H1 (cell line): Measurements from ENCODE around the gene ENTREP1. TPM values are rescaled to one million over a fixed set of nuclear protein-coding genes. Genes with fewer than 3 reads are reported as not detected.

Experiments
- CREB1 ChIP-seq: IDR thresholded peaks from 2 replicates; pipeline ENCODE4 v1.6.1; 2012; ENCODE audit warnings: inconsistent platforms
- HDAC2 ChIP-seq, 2 experiments: fragments of 300-600 bp in 1 of 2; sonication (generic) in 1 of 2; IDR thresholded peaks; 2 replicates each; pipeline ENCODE4 v1.6.1; 2011 to 2012; ENCODE audit warnings: low read depth in 2 of 2, low read length in 2 of 2, mild to moderate bottlenecking in 2 of 2, moderate library complexity in 2 of 2, borderline replicate concordance in 1 of 2, inconsistent platforms in 1 of 2
- ZNF274 ChIP-seq: IDR thresholded peaks from 2 replicates; pipeline ENCODE4 v1.7.0; 2012; ENCODE audit warnings: low read length, borderline replicate concordance; ENCODE audit errors: extremely low read depth
- polyA plus RNA-seq, 7 experiments: library from polyadenylated mRNA; depleted of rRNA in 3 of 7; stranded (reverse) in 5 of 7; unstranded in 2 of 7; fragments of >200 nt in 5 of 7; fragments of 200-250 nt in 2 of 7; gene quantifications; 1 replicate in 5 of 7; 2 replicates in 1 of 7; 4 replicates in 1 of 7; pipeline versions ENCODE4 v1.2.1 to v1.2.3, GENCODE V29; 2011 to 2013; ENCODE audit warnings: missing spikeins in 2 of 7, mixed read lengths in 2 of 7
- total RNA-seq: library from RNA; stranded (reverse); fragmentation: NEBNext Ultra II Directional; extraction: Animal tissue kit (Norgen Biotek cat#: 25700); gene quantifications from 2 replicates; pipeline ENCODE4 v1.2.1, GENCODE V29; 2021
- TF ChIP-seq, protein P1 (sequence below): fragments of 300-600 bp; sonication (generic); IDR thresholded peaks from 2 replicates; pipeline ENCODE4 v1.7.1; 2012; ENCODE audit warnings: low read length, moderate library complexity, mild to moderate bottlenecking, inconsistent platforms; ENCODE audit not compliant: insufficient replicate concordance

Gene ENTREP1
- total and polyA plus RNA-seq, 2 of the 8 experiments (the other 6 are each of a cell fraction or from before 2014, with no cell fraction given) = 15.3 to 25.0 TPM

DNA sequence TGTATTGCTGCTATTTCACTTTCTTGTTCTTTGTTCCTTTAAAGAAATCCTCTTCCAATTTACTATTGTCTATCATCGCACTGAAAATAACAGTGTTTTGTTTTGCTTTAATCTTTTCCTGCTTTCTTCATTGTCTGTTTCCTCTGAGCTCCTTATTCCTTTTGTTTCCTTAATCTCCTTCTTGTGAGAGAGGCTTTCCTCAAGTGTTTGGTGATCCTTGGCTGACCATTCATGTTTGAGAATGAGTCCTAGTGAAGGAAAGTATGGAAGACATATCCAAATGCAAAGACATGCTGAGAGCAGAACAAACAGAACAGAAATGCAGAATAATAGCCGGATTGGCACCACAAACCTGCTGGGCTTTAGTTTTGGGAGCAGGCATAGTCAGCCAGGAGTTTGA lies 42.0 kb upstream of the ENTREP1 start (continued):
- TF ChIP-seq, protein P1, sequence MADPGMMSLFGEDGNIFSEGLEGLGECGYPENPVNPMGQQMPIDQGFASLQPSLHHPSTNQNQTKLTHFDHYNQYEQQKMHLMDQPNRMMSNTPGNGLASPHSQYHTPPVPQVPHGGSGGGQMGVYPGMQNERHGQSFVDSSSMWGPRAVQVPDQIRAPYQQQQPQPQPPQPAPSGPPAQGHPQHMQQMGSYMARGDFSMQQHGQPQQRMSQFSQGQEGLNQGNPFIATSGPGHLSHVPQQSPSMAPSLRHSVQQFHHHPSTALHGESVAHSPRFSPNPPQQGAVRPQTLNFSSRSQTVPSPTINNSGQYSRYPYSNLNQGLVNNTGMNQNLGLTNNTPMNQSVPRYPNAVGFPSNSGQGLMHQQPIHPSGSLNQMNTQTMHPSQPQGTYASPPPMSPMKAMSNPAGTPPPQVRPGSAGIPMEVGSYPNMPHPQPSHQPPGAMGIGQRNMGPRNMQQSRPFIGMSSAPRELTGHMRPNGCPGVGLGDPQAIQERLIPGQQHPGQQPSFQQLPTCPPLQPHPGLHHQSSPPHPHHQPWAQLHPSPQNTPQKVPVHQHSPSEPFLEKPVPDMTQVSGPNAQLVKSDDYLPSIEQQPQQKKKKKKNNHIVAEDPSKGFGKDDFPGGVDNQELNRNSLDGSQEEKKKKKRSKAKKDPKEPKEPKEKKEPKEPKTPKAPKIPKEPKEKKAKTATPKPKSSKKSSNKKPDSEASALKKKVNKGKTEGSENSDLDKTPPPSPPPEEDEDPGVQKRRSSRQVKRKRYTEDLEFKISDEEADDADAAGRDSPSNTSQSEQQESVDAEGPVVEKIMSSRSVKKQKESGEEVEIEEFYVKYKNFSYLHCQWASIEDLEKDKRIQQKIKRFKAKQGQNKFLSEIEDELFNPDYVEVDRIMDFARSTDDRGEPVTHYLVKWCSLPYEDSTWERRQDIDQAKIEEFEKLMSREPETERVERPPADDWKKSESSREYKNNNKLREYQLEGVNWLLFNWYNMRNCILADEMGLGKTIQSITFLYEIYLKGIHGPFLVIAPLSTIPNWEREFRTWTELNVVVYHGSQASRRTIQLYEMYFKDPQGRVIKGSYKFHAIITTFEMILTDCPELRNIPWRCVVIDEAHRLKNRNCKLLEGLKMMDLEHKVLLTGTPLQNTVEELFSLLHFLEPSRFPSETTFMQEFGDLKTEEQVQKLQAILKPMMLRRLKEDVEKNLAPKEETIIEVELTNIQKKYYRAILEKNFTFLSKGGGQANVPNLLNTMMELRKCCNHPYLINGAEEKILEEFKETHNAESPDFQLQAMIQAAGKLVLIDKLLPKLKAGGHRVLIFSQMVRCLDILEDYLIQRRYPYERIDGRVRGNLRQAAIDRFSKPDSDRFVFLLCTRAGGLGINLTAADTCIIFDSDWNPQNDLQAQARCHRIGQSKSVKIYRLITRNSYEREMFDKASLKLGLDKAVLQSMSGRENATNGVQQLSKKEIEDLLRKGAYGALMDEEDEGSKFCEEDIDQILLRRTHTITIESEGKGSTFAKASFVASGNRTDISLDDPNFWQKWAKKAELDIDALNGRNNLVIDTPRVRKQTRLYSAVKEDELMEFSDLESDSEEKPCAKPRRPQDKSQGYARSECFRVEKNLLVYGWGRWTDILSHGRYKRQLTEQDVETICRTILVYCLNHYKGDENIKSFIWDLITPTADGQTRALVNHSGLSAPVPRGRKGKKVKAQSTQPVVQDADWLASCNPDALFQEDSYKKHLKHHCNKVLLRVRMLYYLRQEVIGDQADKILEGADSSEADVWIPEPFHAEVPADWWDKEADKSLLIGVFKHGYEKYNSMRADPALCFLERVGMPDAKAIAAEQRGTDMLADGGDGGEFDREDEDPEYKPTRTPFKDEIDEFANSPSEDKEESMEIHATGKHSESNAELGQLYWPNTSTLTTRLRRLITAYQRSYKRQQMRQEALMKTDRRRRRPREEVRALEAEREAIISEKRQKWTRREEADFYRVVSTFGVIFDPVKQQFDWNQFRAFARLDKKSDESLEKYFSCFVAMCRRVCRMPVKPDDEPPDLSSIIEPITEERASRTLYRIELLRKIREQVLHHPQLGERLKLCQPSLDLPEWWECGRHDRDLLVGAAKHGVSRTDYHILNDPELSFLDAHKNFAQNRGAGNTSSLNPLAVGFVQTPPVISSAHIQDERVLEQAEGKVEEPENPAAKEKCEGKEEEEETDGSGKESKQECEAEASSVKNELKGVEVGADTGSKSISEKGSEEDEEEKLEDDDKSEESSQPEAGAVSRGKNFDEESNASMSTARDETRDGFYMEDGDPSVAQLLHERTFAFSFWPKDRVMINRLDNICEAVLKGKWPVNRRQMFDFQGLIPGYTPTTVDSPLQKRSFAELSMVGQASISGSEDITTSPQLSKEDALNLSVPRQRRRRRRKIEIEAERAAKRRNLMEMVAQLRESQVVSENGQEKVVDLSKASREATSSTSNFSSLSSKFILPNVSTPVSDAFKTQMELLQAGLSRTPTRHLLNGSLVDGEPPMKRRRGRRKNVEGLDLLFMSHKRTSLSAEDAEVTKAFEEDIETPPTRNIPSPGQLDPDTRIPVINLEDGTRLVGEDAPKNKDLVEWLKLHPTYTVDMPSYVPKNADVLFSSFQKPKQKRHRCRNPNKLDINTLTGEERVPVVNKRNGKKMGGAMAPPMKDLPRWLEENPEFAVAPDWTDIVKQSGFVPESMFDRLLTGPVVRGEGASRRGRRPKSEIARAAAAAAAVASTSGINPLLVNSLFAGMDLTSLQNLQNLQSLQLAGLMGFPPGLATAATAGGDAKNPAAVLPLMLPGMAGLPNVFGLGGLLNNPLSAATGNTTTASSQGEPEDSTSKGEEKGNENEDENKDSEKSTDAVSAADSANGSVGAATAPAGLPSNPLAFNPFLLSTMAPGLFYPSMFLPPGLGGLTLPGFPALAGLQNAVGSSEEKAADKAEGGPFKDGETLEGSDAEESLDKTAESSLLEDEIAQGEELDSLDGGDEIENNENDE = peak; percentile 21
- TF ChIP-seq HDAC2 (IDR thresholded peaks at IDR 0.05; ENCODE audit: borderline replicate concordance in 1 of 2, low read depth in 2 of 2, low read length in 2 of 2) = peak in 1 of 2 experiments; percentile 52; a peak in 1 of 4 replicates
- no peak for TF ChIP-seq CREB1
- no peak for TF ChIP-seq ZNF274
